Pancreas (tissue), 10 donors: ENCODE measurements around the gene NUB1. TPM values are rescaled to one million over a fixed set of nuclear protein-coding genes. Genes with fewer than 3 reads are reported as not detected.

Experiments
- ATAC-seq, 4 donors: fragments of 200-7000 bp; cut with Tn5 transposase; one replicate each; pipeline versions ENCODE4 v1.8.0 to v1.9.1; 2020; ENCODE audit warnings: mild to moderate bottlenecking in 4 of 4, moderate library complexity in 4 of 4
- DNase-seq, 6 donors: peaks; one replicate each; pipeline ENCODE4 v3.0.0-alpha.2; 2020
- FAIRE-seq: peaks from 2 replicates; lab custom pipeline; 2012; peaks lifted over from hg19 to GRCh38; lab: Jason Lieb, UNC
- H3K27ac ChIP-seq, 4 donors: fragments of 200-600 bp; sonication (generic); 1 replicate in 3 of 4; 2 replicates in 1 of 4; pipeline versions ENCODE4 v1.5.0 to v1.8.0; 2020
- H3K27me3 ChIP-seq, 4 donors: fragments of 200-600 bp; one replicate each; pipeline ENCODE4 v1.8.0; 2021
- H3K36me3 ChIP-seq, 3 donors: fragments of 200-600 bp; sonication (generic) in 1 of 3; one replicate each; pipeline versions ENCODE4 v1.5.0 to v1.8.0; 2020 to 2021
- H3K4me1 ChIP-seq, 3 donors: fragments of 200-600 bp; one replicate each; pipeline ENCODE4 v1.8.0; 2021
- H3K4me3 ChIP-seq, 4 donors: fragments of 200-600 bp; sonication (generic) in 2 of 4; one replicate each; pipeline versions ENCODE4 v1.5.0 to v1.8.0; 2020 to 2021
- H3K9me3 ChIP-seq, 4 donors: fragments of 200-600 bp; one replicate each; pipeline ENCODE4 v1.8.0; 2021
- CTCF ChIP-seq, 4 donors: fragments of 200-600 bp; sonication (generic) in 3 of 4; IDR thresholded peaks; one replicate each; pipeline versions ENCODE4 v1.5.0 to v1.8.0; 2021; ENCODE audit warnings: antibody characterized with exemption in 4 of 4
- WGBS, 2 donors: extraction: QIAGEN DNeasy Blood & Tissue Kit; methylation state at CpG; one replicate each; pipeline ENCODE4 v1.1.7; 2013; 5-methylcytosine and 5-hydroxymethylcytosine counted together
- intact Hi-C, 3 donors: fragments of 100-400 bp; cut with DNase I; formaldehyde crosslinking; loops; one replicate each; pipeline versions ENCODE4 v1.11.1 to v1.14.2; 2022
- polyA plus RNA-seq, 2 donors: library from polyadenylated mRNA; stranded (reverse); fragments of 200-250 nt; gene quantifications; one replicate each; pipeline ENCODE4 v1.2.3, GENCODE V29; 2013
- total RNA-seq, 6 donors: library from RNA; stranded (reverse); fragmentation: NEBNext Ultra II Directional in 4 of 6; extraction: Animal tissue kit (Norgen Biotek cat#: 25700) in 4 of 6; gene quantifications; one replicate each; pipeline versions ENCODE4 v1.2.1 to v1.2.4, GENCODE V29; 2021 to 2023
- donor health status: healthy with polysubstance abuse.
- donor health status: DM: no; HTN: no; CAD: no; lungs with moderate emphysema.
- donor health status: DM: no; HTN: no; CAD: no.
- donor health status: control.
- donor health status: control.
- donor health status: Bipolar disorder and iron deficiency.
- donor health status: DM: yes; HTN: yes; CAD: no.
- donor health status: DM: no; HTN: no; CAD: no.
- donor health status: DM: no; HTN: no; CAD: no.
- donor health status: DM: yes; HTN: yes; CAD: no.

Gene NUB1
- total and polyA plus RNA-seq, 8 donors = 19.5 to 30.6 (median 23.8) TPM

GRCh38 chr7:151372612-151373265, 31.1 kb downstream of the NUB1 start:
- H3K9me3 ChIP-seq = no peaks in the 10 kb centered on the region
- no peaks in the 10 kb centered on the region for H3K27me3 ChIP-seq
- ATAC-seq = no peak
- no peak for TF ChIP-seq CTCF (IDR thresholded peaks at IDR 0.05)
- no peak overlapping the region for H3K4me3 ChIP-seq
- 97% methylated on average over 10 of the region's 10 CpGs for WGBS, 2 donors
- FAIRE-seq = no peak
- peaks cover 3 to 37% (median 16%) of the 10 kb centered on the region in 3 donors for H3K36me3 ChIP-seq
- no peaks in the 10 kb centered on the region for H3K4me1 ChIP-seq
- intact Hi-C loops = no loop called here
- DNase-seq = no peak
- no peak overlapping the region for H3K27ac ChIP-seq

GRCh38 chr7:151373599-151373998, 32.0 kb downstream of the NUB1 start:
- 86 to 87% methylated on average over 13 of the region's 13 CpGs for WGBS, 2 donors
- DNase-seq (no peak), FAIRE-seq (no peak), ATAC-seq (no peak)
- H3K4me3 ChIP-seq = no peak overlapping the region
- H3K27ac ChIP-seq = no peak overlapping the region
- TF ChIP-seq CTCF (IDR thresholded peaks at IDR 0.05) = no peak
- no peaks in the 10 kb centered on the region for H3K4me1 ChIP-seq
- no peaks in the 10 kb centered on the region for H3K27me3 ChIP-seq
- intact Hi-C loops = no loop called here
- H3K9me3 ChIP-seq = no peaks in the 10 kb centered on the region
- H3K36me3 ChIP-seq = peaks cover 3 to 45% (median 16%) of the 10 kb centered on the region in 3 donors

- intact Hi-C loops = no loop called here
- H3K4me1 ChIP-seq = no peaks in the 10 kb centered on the region
- H3K36me3 ChIP-seq = peaks cover 3 to 45% (median 16%) of the 10 kb centered on the region in 3 donors
- no peak for TF ChIP-seq CTCF (IDR thresholded peaks at IDR 0.05)
- no peak for DNase-seq
- no peak overlapping the region for H3K27ac ChIP-seq
- no peak overlapping the region for H3K4me3 ChIP-seq
- no peaks in the 10 kb centered on the region for H3K9me3 ChIP-seq
- ATAC-seq = no peak
- no peaks in the 10 kb centered on the region for H3K27me3 ChIP-seq
- WGBS, 2 donors = 91% methylated on average over 15 of the region's 15 CpGs
- FAIRE-seq = no peak
Observed at GRCh38 chr7:151374139-151374538, 32.5 kb downstream of the NUB1 start.

- Histone ChIP-seq H3K9me3 (no peaks in the 10 kb centered on the region), H3K4me1 (no peaks in the 10 kb centered on the region), H3K36me3 (peaks cover 3 to 43% (median 16%) of the 10 kb centered on the region in 3 donors), H3K27ac (no peak overlapping the region), H3K27me3 (no peaks in the 10 kb centered on the region), H3K4me3 (no peak overlapping the region)
- ATAC-seq (no peak), FAIRE-seq (no peak), DNase-seq (peak in 1 of 6 donors; percentile 42)
- 83 to 90% methylated on average over 14 to 15 of the region's 15 CpGs for WGBS, 2 donors
- intact Hi-C loops = no loop called here
- TF ChIP-seq CTCF (IDR thresholded peaks at IDR 0.05) = no peak
Observed at GRCh38 chr7:151374726-151375125, 33.1 kb downstream of the NUB1 start.

- H3K27ac ChIP-seq = no peak overlapping the region
- no peak for FAIRE-seq
- no peak for ATAC-seq
- H3K36me3 ChIP-seq = peaks cover 3 to 37% (median 16%) of the 10 kb centered on the region in 3 donors
- H3K27me3 ChIP-seq = no peaks in the 10 kb centered on the region
- DNase-seq = no peak
- no peak for TF ChIP-seq CTCF (IDR thresholded peaks at IDR 0.05)
- WGBS, 2 donors = 86 to 91% methylated on average over 10 of the region's 10 CpGs
- no peaks in the 10 kb centered on the region for H3K4me1 ChIP-seq
- no peak overlapping the region for H3K4me3 ChIP-seq
- intact Hi-C loops = no loop called here
- no peaks in the 10 kb centered on the region for H3K9me3 ChIP-seq
Observed at GRCh38 chr7:151375530-151376217, 34.1 kb downstream of the NUB1 start.
